HUES64 (cell line): ENCODE results near the gene ZSWIM5.
"Not testable (repeated sequence)": the region's sequence is repeated elsewhere in the genome, so short reads cannot be mapped to it uniquely, and the experiment has no call there.

Experiments used
- H3K27ac ChIP-seq: 2 replicates; pipeline ENCODE4 v1.7.0; 2013; ENCODE audit warnings: low read depth, low read length, inconsistent platforms
- H3K27me3 ChIP-seq: 2 replicates; pipeline ENCODE4 v1.6.1; 2013; ENCODE audit warnings: mild to moderate bottlenecking, low read length; ENCODE audit not compliant: insufficient read depth
- H3K36me3 ChIP-seq: 2 replicates; pipeline ENCODE4 v1.6.1; 2013; ENCODE audit warnings: mild to moderate bottlenecking, low read length; ENCODE audit not compliant: insufficient read depth
- H3K4me1 ChIP-seq: 2 replicates; pipeline ENCODE4 v1.6.1; 2013; ENCODE audit warnings: mild to moderate bottlenecking, low read length, moderate library complexity; ENCODE audit not compliant: insufficient read depth
- H3K4me3 ChIP-seq: 2 replicates; pipeline ENCODE4 v1.5.1; 2013; ENCODE audit warnings: mild to moderate bottlenecking, low read length, moderate library complexity
- H3K9ac ChIP-seq: 2 replicates; pipeline ENCODE4 v1.6.1; 2013; ENCODE audit warnings: mild to moderate bottlenecking, low read depth, low read length
- H3K9me3 ChIP-seq: 2 replicates; pipeline ENCODE4 v1.6.1; 2013; ENCODE audit warnings: low read depth, low read length; ENCODE audit not compliant: insufficient read depth
- WGBS: fragments of 150-250, 120-280 bp; methylation state at CpG from one replicate; pipeline ENCODE4 v1.1.7; 2013; ENCODE audit warnings: missing lambda C conversion rate; 5-methylcytosine and 5-hydroxymethylcytosine counted together

Gene ZSWIM5

GRCh38 chr1:45089711-45090110 lies 116.7 kb downstream of the ZSWIM5 start:
- H3K36me3 ChIP-seq, result no peaks in the 10 kb centered on the region
- H3K27me3 ChIP-seq, result no peaks in the 10 kb centered on the region
- no peaks in the 10 kb centered on the region for H3K4me1 ChIP-seq
- H3K27ac ChIP-seq, result no peak overlapping the region
- no peak overlapping the region for H3K4me3 ChIP-seq
- H3K9me3 ChIP-seq, result no peaks in the 10 kb centered on the region
- WGBS, result no CpG with 5 or more reads among the region's 2 CpGs
- no peak overlapping the region for H3K9ac ChIP-seq

- no peak overlapping the region for H3K27ac ChIP-seq
- no peaks in the 10 kb centered on the region for H3K36me3 ChIP-seq
- no peaks in the 10 kb centered on the region for H3K4me1 ChIP-seq
- no peaks in the 10 kb centered on the region for H3K27me3 ChIP-seq
- H3K9me3 ChIP-seq, result peaks cover 8% of the 10 kb centered on the region; the same call in 1 of the 2 replicates
- WGBS, result 96% methylated on average over 1 of the region's 1 CpG
- H3K4me3 ChIP-seq, result no peak overlapping the region
- no peak overlapping the region for H3K9ac ChIP-seq
Measured at GRCh38 chr1:45084562-45084961, 121.8 kb downstream of the ZSWIM5 start.

GRCh38 chr1:45079533-45079932 lies 126.9 kb downstream of the ZSWIM5 start:
- no peaks in the 10 kb centered on the region for H3K36me3 ChIP-seq
- H3K4me1 ChIP-seq, result no peaks in the 10 kb centered on the region
- H3K9ac ChIP-seq, result no peak overlapping the region
- peaks cover 8% of the 10 kb centered on the region; the same call in 1 of the 2 replicates for H3K9me3 ChIP-seq
- no peak overlapping the region for H3K27ac ChIP-seq
- H3K4me3 ChIP-seq, result no peak overlapping the region
- no peaks in the 10 kb centered on the region for H3K27me3 ChIP-seq

- H3K36me3 ChIP-seq, H3K27me3 ChIP-seq, H3K9ac ChIP-seq, H3K27ac ChIP-seq, H3K9me3 ChIP-seq, H3K4me3 ChIP-seq, H3K4me1 ChIP-seq: not testable (repeated sequence)
- WGBS, result 99% methylated on average over 4 of the region's 5 CpGs
Measured at GRCh38 chr1:45076959-45077358, 129.4 kb downstream of the ZSWIM5 start.

- Histone ChIP-seq H3K4me1 (no peaks in the 10 kb centered on the region), H3K4me3 (no peak overlapping the region), H3K27me3 (no peaks in the 10 kb centered on the region), H3K27ac (no peak overlapping the region), H3K9me3 (peaks cover 5% of the 10 kb centered on the region; the same call in 1 of the 2 replicates), H3K9ac (no peak overlapping the region), H3K36me3 (no peaks in the 10 kb centered on the region)
- WGBS, result 71% methylated on average over 2 of the region's 2 CpGs
Measured at GRCh38 chr1:45071567-45071966, 134.8 kb downstream of the ZSWIM5 start.

GRCh38 chr1:45067806-45068205 lies 138.6 kb downstream of the ZSWIM5 start:
- no peak overlapping the region for H3K4me3 ChIP-seq
- 0 out of 2 replicates have a peak, but pooled peaks cover 3% of the 10 kb centered on the region for H3K9me3 ChIP-seq
- no peaks in the 10 kb centered on the region for H3K36me3 ChIP-seq
- 89% methylated on average over 1 of the region's 2 CpGs for WGBS
- no peak overlapping the region for H3K27ac ChIP-seq
- no peaks in the 10 kb centered on the region for H3K27me3 ChIP-seq
- no peak overlapping the region for H3K9ac ChIP-seq
- H3K4me1 ChIP-seq, result no peaks in the 10 kb centered on the region

GRCh38 chr1:45065083-45065482 lies 141.3 kb downstream of the ZSWIM5 start:
- Histone ChIP-seq H3K36me3 (no peaks in the 10 kb centered on the region), H3K27me3 (no peaks in the 10 kb centered on the region), H3K9me3 (no peaks in the 10 kb centered on the region), H3K27ac (no peak overlapping the region), H3K4me1 (no peaks in the 10 kb centered on the region), H3K4me3 (no peak overlapping the region), H3K9ac (no peak overlapping the region)
- WGBS, result 89% methylated on average over 2 of the region's 2 CpGs

GRCh38 chr1:45062463-45062862 lies 143.9 kb downstream of the ZSWIM5 start:
- not testable (repeated sequence) for H3K4me3 ChIP-seq, H3K4me1 ChIP-seq, H3K9ac ChIP-seq, H3K36me3 ChIP-seq, H3K27ac ChIP-seq, H3K27me3 ChIP-seq, H3K9me3 ChIP-seq
- 100% methylated on average over 3 of the region's 4 CpGs for WGBS

- Histone ChIP-seq H3K4me3 (no peak overlapping the region), H3K4me1 (no peaks in the 10 kb centered on the region), H3K27ac (no peak overlapping the region), H3K9me3 (no peaks in the 10 kb centered on the region), H3K27me3 (no peaks in the 10 kb centered on the region), H3K9ac (no peak overlapping the region), H3K36me3 (no peaks in the 10 kb centered on the region)
- WGBS, result 90% methylated on average over 2 of the region's 2 CpGs
Measured at GRCh38 chr1:45059829-45060228, 146.6 kb downstream of the ZSWIM5 start.

- 88% methylated on average over 1 of the region's 1 CpG for WGBS
- Histone ChIP-seq H3K4me1 (no peaks in the 10 kb centered on the region), H3K36me3 (no peaks in the 10 kb centered on the region), H3K4me3 (no peak overlapping the region), H3K9me3 (no peaks in the 10 kb centered on the region), H3K9ac (no peak overlapping the region), H3K27ac (no peak overlapping the region), H3K27me3 (no peaks in the 10 kb centered on the region)
Measured at GRCh38 chr1:45057542-45057941, 148.9 kb downstream of the ZSWIM5 start.

GRCh38 chr1:45051005-45051772 lies 155.2 kb downstream of the ZSWIM5 start:
- 84% methylated on average over 2 of the region's 2 CpGs for WGBS
- Histone ChIP-seq H3K36me3 (no peaks in the 10 kb centered on the region), H3K9ac (no peak overlapping the region), H3K27me3 (no peaks in the 10 kb centered on the region), H3K27ac (no peak overlapping the region), H3K4me3 (no peak overlapping the region), H3K4me1 (no peaks in the 10 kb centered on the region; the same call in 1 of the 2 replicates), H3K9me3 (no peaks in the 10 kb centered on the region)

GRCh38 chr1:45047032-45047431 lies 159.4 kb downstream of the ZSWIM5 start:
- no peak overlapping the region for H3K4me3 ChIP-seq
- no peaks in the 10 kb centered on the region for H3K36me3 ChIP-seq
- WGBS, result 96% methylated on average over 5 of the region's 5 CpGs
- no peaks in the 10 kb centered on the region for H3K27me3 ChIP-seq
- peaks cover 8% of the 10 kb centered on the region for H3K4me1 ChIP-seq
- H3K9me3 ChIP-seq, result no peaks in the 10 kb centered on the region
- H3K27ac ChIP-seq, result no peak overlapping the region
- H3K9ac ChIP-seq, result no peak overlapping the region
